Measurements from ENCODE around the gene NEU3.

NEU3 gene

GRCh38 chr11:75050516-75050915 lies 61.8 kb downstream of the NEU3 start:
- Histone ChIP-seq H3K36me3 (replicated peaks) (no peaks in the 10 kb centered on the region), H3K27ac (no peak overlapping the region), H3K27me3 (replicated peaks) (no peaks in the 10 kb centered on the region), H3K4me3 (ENCODE audit: low read depth, low read length) (no peak overlapping the region)
- no peak for DNase-seq
- in situ Hi-C loops (cut with HindIII; ENCODE audit: low pct_ligation_motif_present, low sequenced_read_pairs) = no loop called here
- TF ChIP-seq, protein P1, sequence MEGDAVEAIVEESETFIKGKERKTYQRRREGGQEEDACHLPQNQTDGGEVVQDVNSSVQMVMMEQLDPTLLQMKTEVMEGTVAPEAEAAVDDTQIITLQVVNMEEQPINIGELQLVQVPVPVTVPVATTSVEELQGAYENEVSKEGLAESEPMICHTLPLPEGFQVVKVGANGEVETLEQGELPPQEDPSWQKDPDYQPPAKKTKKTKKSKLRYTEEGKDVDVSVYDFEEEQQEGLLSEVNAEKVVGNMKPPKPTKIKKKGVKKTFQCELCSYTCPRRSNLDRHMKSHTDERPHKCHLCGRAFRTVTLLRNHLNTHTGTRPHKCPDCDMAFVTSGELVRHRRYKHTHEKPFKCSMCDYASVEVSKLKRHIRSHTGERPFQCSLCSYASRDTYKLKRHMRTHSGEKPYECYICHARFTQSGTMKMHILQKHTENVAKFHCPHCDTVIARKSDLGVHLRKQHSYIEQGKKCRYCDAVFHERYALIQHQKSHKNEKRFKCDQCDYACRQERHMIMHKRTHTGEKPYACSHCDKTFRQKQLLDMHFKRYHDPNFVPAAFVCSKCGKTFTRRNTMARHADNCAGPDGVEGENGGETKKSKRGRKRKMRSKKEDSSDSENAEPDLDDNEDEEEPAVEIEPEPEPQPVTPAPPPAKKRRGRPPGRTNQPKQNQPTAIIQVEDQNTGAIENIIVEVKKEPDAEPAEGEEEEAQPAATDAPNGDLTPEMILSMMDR (IDR thresholded peaks at IDR 0.05; ENCODE audit: low read depth, low read length, missing control alignments) = no peak

DNA sequence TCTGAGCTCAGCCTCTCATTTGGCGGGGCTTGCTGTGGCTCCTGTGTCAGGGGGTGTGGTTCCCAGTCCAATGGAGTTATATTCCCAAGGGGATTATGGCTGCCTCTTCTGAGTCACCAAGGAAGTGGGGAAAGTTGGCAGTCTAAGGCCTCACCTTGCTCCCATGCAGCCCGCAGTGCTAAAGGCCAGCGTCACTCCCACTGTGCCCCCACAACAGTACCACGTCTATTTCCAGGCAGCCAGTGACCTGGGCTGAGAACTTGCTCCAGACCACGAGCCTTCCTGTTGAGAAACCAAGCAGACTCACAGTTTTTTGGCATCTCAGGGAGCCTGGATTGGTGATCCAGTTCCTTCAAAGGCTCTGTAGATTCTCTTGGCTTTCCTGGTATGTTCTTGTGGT lies 62.3 kb downstream of the NEU3 start:
- Histone ChIP-seq H3K27me3 (replicated peaks) (no peaks in the 10 kb centered on the region), H3K4me3 (ENCODE audit: low read depth, low read length) (no peak overlapping the region), H3K36me3 (replicated peaks) (no peaks in the 10 kb centered on the region), H3K27ac (no peak overlapping the region)
- DNase-seq = no peak
- TF ChIP-seq, protein P1 (IDR thresholded peaks at IDR 0.05; ENCODE audit: low read depth, low read length, missing control alignments) = no peak
- in situ Hi-C loops (cut with HindIII; ENCODE audit: low pct_ligation_motif_present, low sequenced_read_pairs) = no loop called here

- H3K27ac ChIP-seq = no peak overlapping the region
- TF ChIP-seq, protein P1 (IDR thresholded peaks at IDR 0.05; ENCODE audit: low read depth, low read length, missing control alignments) = no peak
- H3K27me3 ChIP-seq (replicated peaks) = no peaks in the 10 kb centered on the region
- in situ Hi-C loops (cut with HindIII; ENCODE audit: low pct_ligation_motif_present, low sequenced_read_pairs) = no loop called here
- no peaks in the 10 kb centered on the region for H3K36me3 ChIP-seq (replicated peaks)
- no peak overlapping the region for H3K4me3 ChIP-seq (ENCODE audit: low read depth, low read length)
- DNase-seq = no peak
These were observed 63.7 kb downstream of the NEU3 start for GRCh38 chr11:75052457-75052856.

DNA sequence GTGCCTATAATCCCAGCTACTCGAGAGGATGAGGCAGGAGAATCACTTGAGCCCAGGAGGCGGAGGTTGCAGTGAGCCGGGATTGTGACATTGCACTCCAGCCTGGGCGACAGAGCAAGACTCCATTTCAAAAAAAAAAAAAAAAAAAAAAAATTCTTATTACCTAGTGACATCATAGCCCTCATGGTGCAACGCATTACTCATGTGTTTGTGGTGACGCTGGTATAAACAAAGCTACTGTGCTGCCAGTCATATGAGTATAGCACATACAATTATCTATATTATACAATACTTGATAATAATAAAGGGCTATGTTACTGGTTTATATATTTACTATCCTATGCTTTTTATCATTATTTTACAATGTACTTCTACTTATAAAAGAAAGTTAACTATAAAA lies 66.8 kb downstream of the NEU3 start:
- in situ Hi-C loops (cut with HindIII; ENCODE audit: low pct_ligation_motif_present, low sequenced_read_pairs) = no loop called here
- Histone ChIP-seq H3K36me3 (replicated peaks) (no peaks in the 10 kb centered on the region), H3K4me3 (ENCODE audit: low read depth, low read length) (no peak overlapping the region), H3K27me3 (replicated peaks) (no peaks in the 10 kb centered on the region), H3K27ac (no peak overlapping the region)
- DNase-seq = no peak
- TF ChIP-seq, protein P1 (IDR thresholded peaks at IDR 0.05; ENCODE audit: low read depth, low read length, missing control alignments) = no peak

- DNase-seq = no peak
- H3K27me3 ChIP-seq (replicated peaks) = no peaks in the 10 kb centered on the region
- in situ Hi-C loops (cut with HindIII; ENCODE audit: low pct_ligation_motif_present, low sequenced_read_pairs) = no loop called here
- TF ChIP-seq, protein P1 (IDR thresholded peaks at IDR 0.05; ENCODE audit: low read depth, low read length, missing control alignments) = no peak
- H3K4me3 ChIP-seq (ENCODE audit: low read depth, low read length) = no peak overlapping the region
- no peaks in the 10 kb centered on the region for H3K36me3 ChIP-seq (replicated peaks)
- H3K27ac ChIP-seq = no peak overlapping the region
These were observed 68.1 kb downstream of the NEU3 start for GRCh38 chr11:75056814-75057213.

DNA sequence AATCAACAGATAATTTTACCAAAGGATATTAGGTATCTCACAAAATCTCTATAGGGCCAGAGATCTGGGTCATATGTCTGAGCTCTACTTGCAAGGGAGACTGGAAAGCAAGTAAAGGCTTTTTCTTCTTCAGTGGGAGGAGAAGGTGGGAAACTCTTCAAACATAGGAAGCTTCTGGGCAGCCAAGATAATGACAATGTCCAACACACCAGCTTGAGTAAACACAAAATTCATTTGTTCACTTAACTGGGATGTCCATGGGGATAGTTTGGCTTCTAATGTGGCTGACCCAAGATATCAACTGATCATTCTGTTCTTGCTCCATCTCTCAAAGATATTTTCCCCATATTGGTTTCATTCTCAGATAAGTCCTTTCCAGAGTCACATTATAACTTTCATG lies 70.6 kb downstream of the NEU3 start:
- H3K27ac ChIP-seq = no peak overlapping the region

More for the DNA sequence above, 70.6 kb downstream of the NEU3 start:
- no peaks in the 10 kb centered on the region for H3K27me3 ChIP-seq (replicated peaks)
- H3K36me3 ChIP-seq (replicated peaks) = no peaks in the 10 kb centered on the region
- DNase-seq = no peak
- in situ Hi-C loops (cut with HindIII; ENCODE audit: low pct_ligation_motif_present, low sequenced_read_pairs) = no loop called here
- no peak overlapping the region for H3K4me3 ChIP-seq (ENCODE audit: low read depth, low read length)
- TF ChIP-seq, protein P1 (IDR thresholded peaks at IDR 0.05; ENCODE audit: low read depth, low read length, missing control alignments) = no peak

Measured in brain microvascular endothelial cell (primary cell).